Stomach (tissue), 9 donors: ENCODE results near the gene HOXB3. TPM values are rescaled to one million over a fixed set of nuclear protein-coding genes. Genes with fewer than 3 reads are reported as not detected.

Experiments
- DNase-seq, 2 donors: peaks; one replicate each; pipeline versions ENCODE4 v3.0.0 to v3.0.0-alpha.2; 2013 to 2019
- H3K27ac ChIP-seq, 5 donors: fragments of 200-600 bp in 4 of 5; sonication (generic) in 4 of 5; one replicate each; pipeline ENCODE4 v1.5.1; 2013 to 2019; ENCODE audit warnings: mild to moderate bottlenecking in 1 of 5, moderate library complexity in 1 of 5
- H3K27me3 ChIP-seq, 3 donors: fragments of 200-600 bp; sonication (generic); one replicate each; pipeline ENCODE4 v1.5.1; 2017 to 2019; ENCODE audit warnings: mixed run types in 1 of 3
- H3K36me3 ChIP-seq, 4 donors: fragments of 200-600 bp; sonication (generic); 1 replicate in 3 of 4; 2 replicates in 1 of 4; pipeline ENCODE4 v1.5.1; 2016 to 2019
- H3K4me1 ChIP-seq, 4 donors: fragments of 200-600 bp; sonication (generic); one replicate each; pipeline ENCODE4 v1.5.1; 2016 to 2019
- H3K4me3 ChIP-seq, 4 donors: fragments of 200-600 bp; sonication (generic) in 3 of 4; one replicate each; pipeline ENCODE4 v1.5.1; 2016 to 2019; ENCODE audit warnings: mild to moderate bottlenecking in 1 of 4
- H3K9me3 ChIP-seq, 4 donors: fragments of 200-600 bp; sonication (generic); one replicate each; pipeline ENCODE4 v1.5.1; 2016 to 2019
- EP300 ChIP-seq: sonication (generic); formaldehyde crosslinking; IDR thresholded peaks from one replicate; pipeline ENCODE4 v1.6.1; 2017; ENCODE audit warnings: antibody characterized with exemption
- POLR2A ChIP-seq, 4 donors: fragments of 450-650 bp; IDR thresholded peaks; one replicate each; pipeline ENCODE4 v1.6.1; 2016; ENCODE audit warnings: antibody characterized with exemption in 4 of 4, control low read depth in 2 of 4, mild to moderate bottlenecking in 1 of 4, moderate library complexity in 1 of 4
- POLR2AphosphoS5 ChIP-seq, 3 donors: sonication (generic); formaldehyde crosslinking; IDR thresholded peaks; one replicate each; pipeline ENCODE4 v1.6.1; 2016; ENCODE audit warnings: antibody characterized with exemption in 3 of 3
- WGBS, 5 donors: extraction: QIAGEN DNeasy Blood & Tissue Kit in 3 of 5; methylation state at CpG; one replicate each; pipeline versions ENCODE4 v1.1.5 to v1.1.7; 2013 to 2018; 5-methylcytosine and 5-hydroxymethylcytosine counted together
- intact Hi-C: fragments of 100-400 bp; cut with DNase I; formaldehyde crosslinking; loops from one replicate; pipeline ENCODE4 v1.15.1; 2023; ENCODE audit warnings: low total_unique reads
- polyA plus RNA-seq, 3 donors: library from polyadenylated mRNA; stranded (reverse); fragments of 200-250 nt; gene quantifications; one replicate each; pipeline ENCODE4 v1.2.3, GENCODE V29; 2013
- total RNA-seq, 5 donors: library from RNA; depleted of rRNA; stranded (reverse); fragments of >200 nt; gene quantifications; one replicate each; pipeline versions ENCODE4 v1.1.0 to v1.2.3, GENCODE V29; 2014 to 2016
- TF ChIP-seq, protein P1 (sequence below), 7 experiments: fragments of 450-650 bp in 4 of 7; fragments of 200-600 bp in 3 of 7; sonication (generic) in 3 of 7; IDR thresholded peaks; one replicate each; pipeline ENCODE4 v1.5.1; 2016 to 2019; ENCODE audit warnings: antibody characterized with exemption in 7 of 7, control low read depth in 2 of 7, mild to moderate bottlenecking in 1 of 7
- donor health status: healthy with polysubstance abuse.
- donor health status: Bipolar disorder and iron deficiency.
- donor health status: healthy.

HOXB3 gene
- total and polyA plus RNA-seq, 8 donors = 2.8 to 77.6 (median 10.3) TPM

DNA sequence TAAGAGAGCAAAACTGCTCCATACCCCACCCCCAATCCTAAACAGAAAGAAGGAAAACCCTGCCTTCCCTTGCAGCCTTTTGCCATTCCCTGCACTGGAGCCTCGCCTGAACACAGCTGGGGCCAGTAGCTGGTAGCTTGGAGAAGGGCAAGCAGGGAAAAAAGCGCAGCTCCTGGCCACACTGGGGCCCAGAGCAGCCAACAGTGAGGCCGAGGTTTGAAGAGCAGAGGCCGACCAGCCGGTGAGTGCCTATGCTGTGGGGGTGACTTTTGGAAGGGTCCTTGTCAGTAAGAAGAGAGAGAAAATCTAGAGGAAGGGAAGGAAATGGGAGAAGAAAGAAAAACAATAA, 39.3 kb upstream of the HOXB3 start:
- 12 to 35% (median 26%) methylated on average over 5 of the region's 5 CpGs for WGBS, 5 donors
- H3K27ac ChIP-seq = no peak overlapping the region
- TF ChIP-seq POLR2AphosphoS5 (IDR thresholded peaks at IDR 0.05) (no peak), POLR2A (IDR thresholded peaks at IDR 0.05) (no peak), EP300 (no peak)
- TF ChIP-seq, protein P1, sequence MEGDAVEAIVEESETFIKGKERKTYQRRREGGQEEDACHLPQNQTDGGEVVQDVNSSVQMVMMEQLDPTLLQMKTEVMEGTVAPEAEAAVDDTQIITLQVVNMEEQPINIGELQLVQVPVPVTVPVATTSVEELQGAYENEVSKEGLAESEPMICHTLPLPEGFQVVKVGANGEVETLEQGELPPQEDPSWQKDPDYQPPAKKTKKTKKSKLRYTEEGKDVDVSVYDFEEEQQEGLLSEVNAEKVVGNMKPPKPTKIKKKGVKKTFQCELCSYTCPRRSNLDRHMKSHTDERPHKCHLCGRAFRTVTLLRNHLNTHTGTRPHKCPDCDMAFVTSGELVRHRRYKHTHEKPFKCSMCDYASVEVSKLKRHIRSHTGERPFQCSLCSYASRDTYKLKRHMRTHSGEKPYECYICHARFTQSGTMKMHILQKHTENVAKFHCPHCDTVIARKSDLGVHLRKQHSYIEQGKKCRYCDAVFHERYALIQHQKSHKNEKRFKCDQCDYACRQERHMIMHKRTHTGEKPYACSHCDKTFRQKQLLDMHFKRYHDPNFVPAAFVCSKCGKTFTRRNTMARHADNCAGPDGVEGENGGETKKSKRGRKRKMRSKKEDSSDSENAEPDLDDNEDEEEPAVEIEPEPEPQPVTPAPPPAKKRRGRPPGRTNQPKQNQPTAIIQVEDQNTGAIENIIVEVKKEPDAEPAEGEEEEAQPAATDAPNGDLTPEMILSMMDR (IDR thresholded peaks at IDR 0.05) = no peak
- H3K36me3 ChIP-seq = no peaks in the 10 kb centered on the region
- DNase-seq = no peak
- H3K4me3 ChIP-seq = no peak overlapping the region
- peaks cover 65 to 100% (median 99%) of the 10 kb centered on the region in 3 donors for H3K27me3 ChIP-seq
- no peaks in the 10 kb centered on the region for H3K9me3 ChIP-seq
- intact Hi-C loops = loop anchor here (10.0 kb wide), 1 partner anchor 295 kb away; no protein-coding TSS in a partner anchor
- H3K4me1 ChIP-seq = peaks cover 23 to 38% (median 28%) of the 10 kb centered on the region in 4 donors

DNA sequence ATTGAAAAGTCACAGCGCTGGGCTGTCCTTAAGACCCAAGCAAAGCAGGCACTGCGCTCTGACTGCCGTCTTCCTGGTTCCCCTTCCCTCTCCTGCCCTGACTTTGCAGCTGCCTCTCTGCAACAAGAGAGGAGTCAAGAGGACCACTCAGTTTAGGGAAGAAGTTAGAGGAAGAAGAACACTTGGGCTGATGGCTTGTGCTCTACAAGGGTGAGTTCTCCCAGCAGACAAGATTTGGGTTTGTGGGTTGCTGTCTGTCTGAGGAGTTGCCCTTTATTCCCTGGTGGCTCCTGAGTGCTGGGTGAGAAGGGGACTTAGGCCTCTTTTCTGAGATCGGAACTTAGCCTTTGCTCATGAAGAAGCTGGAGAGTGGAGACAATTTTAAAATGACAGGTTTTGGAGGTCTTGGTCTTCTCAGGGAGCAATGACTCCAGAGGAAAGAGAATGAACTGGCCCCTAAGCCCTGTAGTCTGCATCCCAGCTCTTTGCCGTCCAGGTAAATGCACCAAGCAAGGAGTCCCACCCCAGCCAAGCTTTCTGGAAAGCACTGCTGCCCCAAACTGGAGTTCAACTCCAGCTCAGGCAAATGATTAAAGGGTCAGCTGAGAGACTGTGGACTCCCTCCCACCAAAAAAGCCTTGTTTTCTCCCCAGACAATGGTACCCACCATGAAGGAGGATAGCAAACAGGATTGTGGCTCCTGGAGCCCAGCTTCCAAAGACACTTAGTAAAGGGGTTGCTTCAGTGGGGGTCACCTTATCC, 38.8 kb upstream of the HOXB3 start:
- intact Hi-C loops = loop anchor here (10.0 kb wide), 1 partner anchor 294 kb away; no protein-coding TSS in a partner anchor
- no peak for DNase-seq
- no peak overlapping the region for H3K27ac ChIP-seq

DNA sequence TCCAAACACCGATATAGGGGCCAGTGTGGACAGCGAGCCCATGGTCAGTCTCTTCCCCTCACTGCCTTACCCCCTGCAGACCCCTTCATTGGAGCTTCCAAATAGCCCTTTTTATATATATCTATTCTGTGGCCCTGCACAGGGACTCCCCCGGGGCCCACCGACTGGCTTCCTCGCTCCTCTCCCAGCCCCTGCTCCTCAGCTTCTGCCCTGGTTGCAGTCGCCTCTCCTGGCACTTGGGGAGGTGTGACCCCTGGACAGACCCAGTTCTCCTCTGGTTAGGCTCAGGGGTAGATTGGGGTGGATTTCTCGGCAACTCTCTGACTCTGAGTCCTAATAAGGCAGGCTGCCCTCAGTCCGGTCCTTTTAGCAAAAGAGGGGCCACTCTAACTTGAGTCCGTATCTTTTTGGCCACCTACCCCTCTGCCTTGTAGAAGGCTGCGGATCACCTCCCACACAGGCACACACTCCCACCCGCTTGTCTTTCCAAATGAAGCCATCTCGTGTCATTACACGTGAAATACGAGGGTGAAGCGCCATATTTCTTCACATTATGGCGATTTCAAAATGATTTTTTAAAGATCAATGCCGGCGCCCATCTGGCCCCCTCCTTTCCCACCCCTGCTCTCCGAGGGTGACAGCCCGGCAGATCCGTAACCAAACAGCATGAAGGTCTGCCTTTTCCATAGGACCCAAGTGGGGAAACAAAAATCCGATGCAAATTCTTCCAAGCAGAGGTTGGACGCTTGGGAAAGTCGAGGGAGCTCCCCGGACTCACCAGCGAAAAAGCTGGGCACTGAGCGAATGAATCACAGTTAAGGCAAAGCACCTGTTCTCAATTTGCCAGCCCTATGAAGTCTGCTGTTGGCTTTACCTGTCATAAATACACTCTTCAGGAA, 37.8 kb upstream of the HOXB3 start:
- peaks cover 23 to 27% (median 23%) of the 10 kb centered on the region in 4 donors for H3K4me1 ChIP-seq
- H3K27ac ChIP-seq = no peak overlapping the region
- H3K4me3 ChIP-seq = no peak overlapping the region
- TF ChIP-seq EP300 (no peak), POLR2A (IDR thresholded peaks at IDR 0.05) (no peak), POLR2AphosphoS5 (IDR thresholded peaks at IDR 0.05) (no peak)
- TF ChIP-seq, protein P1 (IDR thresholded peaks at IDR 0.05) = no peak
- intact Hi-C loops = loop anchor here (10.0 kb wide), 1 partner anchor 293 kb away; no protein-coding TSS in a partner anchor
- peaks cover 56 to 100% (median 99%) of the 10 kb centered on the region in 3 donors for H3K27me3 ChIP-seq
- 20 to 28% (median 24%) methylated on average over 27 of the region's 27 CpGs for WGBS, 5 donors
- H3K36me3 ChIP-seq = no peaks in the 10 kb centered on the region
- no peaks in the 10 kb centered on the region for H3K9me3 ChIP-seq
- DNase-seq = no peak

More for the DNA sequence above, 38.8 kb upstream of the HOXB3 start:
- H3K4me3 ChIP-seq = no peak overlapping the region
- 19 to 28% (median 20%) methylated on average over 5 of the region's 5 CpGs for WGBS, 5 donors
- H3K27me3 ChIP-seq = peaks cover 59 to 100% (median 99%) of the 10 kb centered on the region in 3 donors
- no peaks in the 10 kb centered on the region for H3K36me3 ChIP-seq
- peaks cover 23 to 32% (median 26%) of the 10 kb centered on the region in 4 donors for H3K4me1 ChIP-seq
- TF ChIP-seq POLR2AphosphoS5 (IDR thresholded peaks at IDR 0.05) = no peak
- no peak for TF ChIP-seq EP300
- TF ChIP-seq POLR2A (IDR thresholded peaks at IDR 0.05) = no peak
- no peaks in the 10 kb centered on the region for H3K9me3 ChIP-seq

DNA sequence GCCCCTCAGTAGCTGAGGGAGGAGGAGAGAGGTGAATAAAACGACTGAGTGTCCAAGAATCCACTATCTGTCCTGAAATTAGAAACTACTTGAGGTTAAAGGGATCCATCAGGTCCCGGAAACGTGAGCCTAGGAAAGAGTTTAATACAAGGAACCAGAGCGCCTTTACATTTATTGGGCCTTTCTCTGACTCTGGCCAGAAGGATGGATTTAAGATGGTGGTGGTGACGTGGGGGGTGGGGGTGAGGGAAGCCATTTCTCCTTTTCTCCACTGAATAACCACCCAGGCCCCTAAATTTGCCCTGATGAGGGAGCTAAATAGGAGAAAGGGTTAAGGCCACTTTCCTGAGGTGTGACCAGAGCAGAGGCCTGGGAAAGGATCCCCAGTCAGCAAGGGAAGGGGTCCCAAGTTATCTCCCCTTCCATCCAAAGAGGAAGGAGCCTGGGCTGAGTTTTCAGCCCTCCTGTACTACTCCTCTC, 37.1 kb upstream of the HOXB3 start:
- H3K4me3 ChIP-seq = no peak overlapping the region
- TF ChIP-seq, protein P1 (IDR thresholded peaks at IDR 0.05) = no peak
- TF ChIP-seq POLR2AphosphoS5 (IDR thresholded peaks at IDR 0.05) = no peak
- peaks cover 23 to 27% (median 23%) of the 10 kb centered on the region in 4 donors for H3K4me1 ChIP-seq
- H3K36me3 ChIP-seq = no peaks in the 10 kb centered on the region
- intact Hi-C loops = loop anchor here (10.0 kb wide), 1 partner anchor 292 kb away; no protein-coding TSS in a partner anchor
- DNase-seq = no peak
- no peaks in the 10 kb centered on the region for H3K9me3 ChIP-seq
- H3K27ac ChIP-seq = no peak overlapping the region
- H3K27me3 ChIP-seq = peaks cover 56 to 100% (median 99%) of the 10 kb centered on the region in 3 donors
- 15 to 20% (median 17%) methylated on average over 5 of the region's 5 CpGs for WGBS, 5 donors
